ENCODE measurements around the gene TMEM273.

DNA sequence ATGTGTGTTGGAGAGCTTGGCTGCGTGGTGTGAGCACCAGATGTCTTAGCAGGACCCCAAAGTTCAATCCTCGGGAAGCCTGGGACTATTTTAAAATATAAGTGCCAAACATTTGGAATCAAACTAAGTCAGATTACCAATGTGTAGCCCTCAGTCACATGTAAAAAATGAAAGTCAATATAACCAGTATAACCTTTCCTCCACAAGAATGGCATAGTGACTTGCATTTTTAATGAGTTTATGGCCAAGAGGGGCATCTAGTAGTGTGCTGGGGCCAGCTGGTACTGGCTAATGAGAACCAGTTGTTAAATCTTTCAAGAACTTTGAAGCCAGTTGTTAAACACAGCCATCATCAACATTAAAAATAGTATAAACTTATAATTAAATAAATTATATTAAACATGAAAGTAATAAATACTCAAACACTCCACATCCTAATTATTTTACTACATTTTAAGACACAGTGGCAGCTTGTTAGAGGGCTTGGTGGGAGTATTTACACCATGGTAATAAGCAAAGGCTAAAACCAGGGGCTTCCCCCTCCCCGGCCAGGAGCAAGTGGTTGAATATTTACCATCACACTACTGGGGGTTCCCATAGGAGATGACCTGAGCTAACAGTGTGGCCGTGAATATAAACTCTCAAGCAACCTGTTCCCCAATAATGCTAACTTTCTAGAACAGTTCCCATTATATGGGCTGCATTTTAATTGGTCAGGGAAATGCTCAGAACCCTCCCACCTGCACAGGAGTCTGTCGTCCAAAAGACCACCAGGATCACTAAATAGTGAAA is 46.5 kb downstream of the TMEM273 start:
- TF ChIP-seq, protein P1, sequence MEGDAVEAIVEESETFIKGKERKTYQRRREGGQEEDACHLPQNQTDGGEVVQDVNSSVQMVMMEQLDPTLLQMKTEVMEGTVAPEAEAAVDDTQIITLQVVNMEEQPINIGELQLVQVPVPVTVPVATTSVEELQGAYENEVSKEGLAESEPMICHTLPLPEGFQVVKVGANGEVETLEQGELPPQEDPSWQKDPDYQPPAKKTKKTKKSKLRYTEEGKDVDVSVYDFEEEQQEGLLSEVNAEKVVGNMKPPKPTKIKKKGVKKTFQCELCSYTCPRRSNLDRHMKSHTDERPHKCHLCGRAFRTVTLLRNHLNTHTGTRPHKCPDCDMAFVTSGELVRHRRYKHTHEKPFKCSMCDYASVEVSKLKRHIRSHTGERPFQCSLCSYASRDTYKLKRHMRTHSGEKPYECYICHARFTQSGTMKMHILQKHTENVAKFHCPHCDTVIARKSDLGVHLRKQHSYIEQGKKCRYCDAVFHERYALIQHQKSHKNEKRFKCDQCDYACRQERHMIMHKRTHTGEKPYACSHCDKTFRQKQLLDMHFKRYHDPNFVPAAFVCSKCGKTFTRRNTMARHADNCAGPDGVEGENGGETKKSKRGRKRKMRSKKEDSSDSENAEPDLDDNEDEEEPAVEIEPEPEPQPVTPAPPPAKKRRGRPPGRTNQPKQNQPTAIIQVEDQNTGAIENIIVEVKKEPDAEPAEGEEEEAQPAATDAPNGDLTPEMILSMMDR (IDR thresholded peaks at IDR 0.05): no peak
- no peak for TF ChIP-seq POLR2A (IDR thresholded peaks at IDR 0.05)

All from tibial nerve (tissue), 3 donors.